H9 (cell line): ENCODE measurements around the gene OR13D1. TPM values are rescaled to one million over a fixed set of nuclear protein-coding genes. Genes with fewer than 3 reads are reported as not detected.

ENCODE experiments used
- DNase-seq: peaks from one replicate; pipeline ENCODE4 v3.0.0-alpha.2; 2017
- H2AFZ ChIP-seq: one replicate; pipeline ENCODE4 v1.6.1; 2013; ENCODE audit warnings: mild to moderate bottlenecking, low read length, control low read depth, moderate library complexity
- H2AK5ac ChIP-seq: 2 replicates; pipeline ENCODE4 v1.6.1; 2013; ENCODE audit warnings: low read length, control low read depth, mixed read lengths; ENCODE audit not compliant: insufficient read length
- H2BK120ac ChIP-seq: one replicate; pipeline ENCODE4 v1.6.1; 2013; ENCODE audit warnings: low read depth, mild to moderate bottlenecking, low read length, control low read depth, inconsistent platforms; ENCODE audit not compliant: poor library complexity, severe bottlenecking
- H2BK12ac ChIP-seq: 2 replicates; pipeline ENCODE4 v1.6.1; 2013; ENCODE audit warnings: low read length, control low read depth, mixed read lengths, low read depth; ENCODE audit not compliant: insufficient read length
- H2BK15ac ChIP-seq: 2 replicates; pipeline ENCODE4 v1.6.1; 2013; ENCODE audit warnings: low read depth, low read length, control low read depth
- H2BK20ac ChIP-seq: one replicate; pipeline ENCODE4 v1.6.1; 2013; ENCODE audit warnings: low read depth, mild to moderate bottlenecking, low read length, control low read depth, inconsistent platforms; ENCODE audit not compliant: poor library complexity, severe bottlenecking
- H2BK5ac ChIP-seq: 2 replicates; pipeline ENCODE4 v1.6.1; 2013; ENCODE audit warnings: low read length, control low read depth, mixed read lengths; ENCODE audit not compliant: insufficient read length
- H3K14ac ChIP-seq: 2 replicates; pipeline ENCODE4 v1.6.1; 2013; ENCODE audit warnings: low read length, control low read depth; ENCODE audit not compliant: insufficient read depth
- H3K18ac ChIP-seq: 2 replicates; pipeline ENCODE4 v1.6.1; 2013; ENCODE audit warnings: low read depth, mild to moderate bottlenecking, mixed read lengths, low read length, control low read depth; ENCODE audit not compliant: insufficient read length
- H3K23ac ChIP-seq: 2 replicates; pipeline ENCODE4 v1.6.1; 2013; ENCODE audit warnings: low read length, control low read depth, mixed read lengths, low read depth; ENCODE audit not compliant: insufficient read length
- H3K23me2 ChIP-seq: 2 replicates; pipeline ENCODE4 v1.6.1; 2013; ENCODE audit warnings: low read depth, mild to moderate bottlenecking, mixed read lengths, low read length, control low read depth; ENCODE audit not compliant: insufficient read length, poor library complexity, severe bottlenecking
- H3K27ac ChIP-seq: 2 replicates; pipeline ENCODE4 v1.5.1; 2013; ENCODE audit warnings: low read length, control low read depth, mixed read lengths, low read depth; ENCODE audit not compliant: insufficient read length
- H3K27me3 ChIP-seq: 2 replicates; pipeline ENCODE4 v1.6.1; 2013; ENCODE audit warnings: low read length, control low read depth, inconsistent platforms; ENCODE audit not compliant: insufficient read depth
- H3K4ac ChIP-seq: 2 replicates; pipeline ENCODE4 v1.6.1; 2013; ENCODE audit warnings: low read depth, mild to moderate bottlenecking, control low read depth, inconsistent platforms, low read length, moderate library complexity
- H3K4me1 ChIP-seq: 2 replicates; pipeline ENCODE4 v1.6.1; 2013; ENCODE audit warnings: low read length, control low read depth, inconsistent platforms; ENCODE audit not compliant: insufficient read depth
- H3K4me2 ChIP-seq: 2 replicates; pipeline ENCODE4 v1.6.1; 2013; ENCODE audit warnings: low read length, control low read depth, mixed read lengths; ENCODE audit not compliant: insufficient read length, insufficient read depth
- H3K56ac ChIP-seq: 2 replicates; pipeline ENCODE4 v1.6.1; 2013; ENCODE audit warnings: low read depth, mild to moderate bottlenecking, mixed read lengths, low read length, control low read depth; ENCODE audit not compliant: insufficient read length
- H3K79me1 ChIP-seq: 2 replicates; pipeline ENCODE4 v1.6.1; 2013; ENCODE audit warnings: low read depth, mild to moderate bottlenecking, moderate library complexity, low read length, control low read depth, inconsistent platforms; ENCODE audit not compliant: insufficient read depth, poor library complexity, severe bottlenecking
- H3K79me2 ChIP-seq: 2 replicates; pipeline ENCODE4 v1.6.1; 2013; ENCODE audit warnings: low read length, control low read depth, inconsistent platforms; ENCODE audit not compliant: insufficient read depth
- H3K9ac ChIP-seq: 2 replicates; pipeline ENCODE4 v1.6.1; 2013; ENCODE audit warnings: low read length, control low read depth, mixed read lengths; ENCODE audit not compliant: insufficient read length; ENCODE audit errors: extremely low read depth
- H3K9me3 ChIP-seq: one replicate; pipeline ENCODE4 v1.6.1; 2013; ENCODE audit warnings: low read depth, low read length, inconsistent platforms; ENCODE audit not compliant: control insufficient read depth
- H3T11ph ChIP-seq: one replicate; pipeline ENCODE4 v1.6.1; 2013; ENCODE audit warnings: mild to moderate bottlenecking, low read length, control low read depth, inconsistent platforms
- H4K20me1 ChIP-seq: one replicate; pipeline ENCODE4 v1.6.1; 2013; ENCODE audit not compliant: control insufficient read depth, insufficient read length, insufficient read depth
- H4K5ac ChIP-seq: 2 replicates; pipeline ENCODE4 v1.6.1; 2013; ENCODE audit warnings: low read depth, mild to moderate bottlenecking, mixed read lengths, low read length, control low read depth; ENCODE audit not compliant: insufficient read length
- H4K8ac ChIP-seq: replicated peaks from 2 replicates; pipeline ENCODE4 v1.6.1; 2013; ENCODE audit warnings: low read length, control low read depth, mixed read lengths, low read depth; ENCODE audit not compliant: insufficient read length
- H4K91ac ChIP-seq: 2 replicates; pipeline ENCODE4 v1.6.1; 2013; ENCODE audit warnings: low read depth, mild to moderate bottlenecking, moderate library complexity, mixed read lengths, low read length, control low read depth; ENCODE audit not compliant: insufficient read length
- H3K27ac Mint-ChIP-seq, 3 experiments: 2 replicates in 2 of 3; 3 replicates in 1 of 3; pipeline ENCODE4 v1.8.0; 2020 to 2021; ENCODE audit warnings: mixed read lengths in 3 of 3, mild to moderate bottlenecking in 1 of 3, moderate library complexity in 1 of 3
- H3K27me3 Mint-ChIP-seq: 2 replicates; pipeline ENCODE4 v1.8.0; 2021; ENCODE audit warnings: low read depth, mild to moderate bottlenecking, moderate library complexity, mixed read lengths
- H3K36me3 Mint-ChIP-seq, 3 experiments: 2 replicates in 2 of 3; 3 replicates in 1 of 3; pipeline ENCODE4 v1.8.0; 2020 to 2021; ENCODE audit warnings: low read depth in 3 of 3, mixed read lengths in 3 of 3; ENCODE audit not compliant: insufficient read depth in 1 of 3
- H3K4me1 Mint-ChIP-seq, 2 experiments: 2 replicates each; pipeline ENCODE4 v1.8.0; 2020; ENCODE audit warnings: mixed read lengths in 2 of 2
- H3K4me3 Mint-ChIP-seq, 2 experiments: 2 replicates in 1 of 2; 3 replicates in 1 of 2; pipeline ENCODE4 v1.8.0; 2020 to 2021; ENCODE audit warnings: mild to moderate bottlenecking in 2 of 2, mixed read lengths in 2 of 2, moderate library complexity in 1 of 2
- H3K9me3 Mint-ChIP-seq, 2 experiments: 2 replicates in 1 of 2; 3 replicates in 1 of 2; pipeline ENCODE4 v1.8.0; 2020; ENCODE audit warnings: mild to moderate bottlenecking in 2 of 2, mixed read lengths in 2 of 2, moderate library complexity in 1 of 2
- WGBS: extraction: QIAGEN DNeasy Blood & Tissue Kit; methylation state at CpG from one replicate; pipeline ENCODE4 v1.1.7; 2013; ENCODE audit warnings: missing lambda C conversion rate, low lambda C conversion rate, mixed read lengths; ENCODE audit not compliant: insufficient read length; ENCODE audit errors: extremely low coverage; 5-methylcytosine and 5-hydroxymethylcytosine counted together
- total RNA-seq: library from RNA; stranded (reverse); gene quantifications from 2 replicates; pipeline ENCODE4 v1.2.1, GENCODE V29; 2021
- TF ChIP-seq, protein P1 (sequence below): fragments of 200-600 bp; sonication (generic); conservative IDR thresholded peaks from 3 replicates; pipeline ENCODE4 v1.8.0; 2021; ENCODE audit warnings: antibody characterized with exemption, mild to moderate bottlenecking

Gene OR13D1
- total RNA-seq, 1 experiment from 2014 or later: not detected

DNA sequence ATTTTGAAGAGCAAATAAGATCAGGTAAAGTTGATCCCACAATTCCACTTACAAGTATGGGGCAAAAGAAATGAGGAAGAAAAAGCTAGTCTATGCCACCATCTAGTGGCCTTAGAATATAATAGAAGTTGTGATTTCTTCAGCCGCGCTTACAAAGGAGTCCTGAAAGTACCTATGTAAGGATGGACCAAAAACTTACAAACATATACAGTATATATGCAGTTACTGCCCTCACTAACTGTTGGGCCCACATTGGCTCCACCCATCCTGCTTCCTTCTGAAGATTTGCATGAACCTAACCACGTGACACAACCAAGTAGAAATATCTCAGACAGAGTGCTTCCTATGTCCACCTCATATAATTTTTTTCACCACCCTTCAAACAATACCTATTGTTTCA is 11.7 kb upstream of the OR13D1 start:
- H3K4ac ChIP-seq: no peak overlapping the region

More for the DNA sequence above, 11.7 kb upstream of the OR13D1 start:
- Mint-ChIP-seq H3K4me1 (no peaks in the 10 kb centered on the region), H3K27me3 (no peaks in the 10 kb centered on the region; the same call in 1 of the 2 replicates), H3K36me3 (no peaks in the 10 kb centered on the region), H3K4me3 (no peak overlapping the region), H3K9me3 (no peaks in the 10 kb centered on the region), H3K27ac (no peak overlapping the region)
- H3K4me1 ChIP-seq: no peaks in the 10 kb centered on the region
- no peak overlapping the region for H2AK5ac ChIP-seq
- H2AFZ ChIP-seq: no peak overlapping the region
- no peaks in the 10 kb centered on the region for H3K27me3 ChIP-seq
- no peak overlapping the region for H2BK5ac ChIP-seq
- no peaks in the 10 kb centered on the region for H3K79me2 ChIP-seq
- no peak overlapping the region for H3K4me2 ChIP-seq
- no peak overlapping the region for H4K91ac ChIP-seq
- no peak overlapping the region for H2BK120ac ChIP-seq
- WGBS: no CpG with 5 or more reads among the region's 3 CpGs
- H3K79me1 ChIP-seq: no peaks in the 10 kb centered on the region
- no peak overlapping the region for H3T11ph ChIP-seq
- no peak for DNase-seq
- H3K23me2 ChIP-seq: no peaks in the 10 kb centered on the region
- TF ChIP-seq, protein P1, sequence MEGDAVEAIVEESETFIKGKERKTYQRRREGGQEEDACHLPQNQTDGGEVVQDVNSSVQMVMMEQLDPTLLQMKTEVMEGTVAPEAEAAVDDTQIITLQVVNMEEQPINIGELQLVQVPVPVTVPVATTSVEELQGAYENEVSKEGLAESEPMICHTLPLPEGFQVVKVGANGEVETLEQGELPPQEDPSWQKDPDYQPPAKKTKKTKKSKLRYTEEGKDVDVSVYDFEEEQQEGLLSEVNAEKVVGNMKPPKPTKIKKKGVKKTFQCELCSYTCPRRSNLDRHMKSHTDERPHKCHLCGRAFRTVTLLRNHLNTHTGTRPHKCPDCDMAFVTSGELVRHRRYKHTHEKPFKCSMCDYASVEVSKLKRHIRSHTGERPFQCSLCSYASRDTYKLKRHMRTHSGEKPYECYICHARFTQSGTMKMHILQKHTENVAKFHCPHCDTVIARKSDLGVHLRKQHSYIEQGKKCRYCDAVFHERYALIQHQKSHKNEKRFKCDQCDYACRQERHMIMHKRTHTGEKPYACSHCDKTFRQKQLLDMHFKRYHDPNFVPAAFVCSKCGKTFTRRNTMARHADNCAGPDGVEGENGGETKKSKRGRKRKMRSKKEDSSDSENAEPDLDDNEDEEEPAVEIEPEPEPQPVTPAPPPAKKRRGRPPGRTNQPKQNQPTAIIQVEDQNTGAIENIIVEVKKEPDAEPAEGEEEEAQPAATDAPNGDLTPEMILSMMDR: peak; percentile 74
- no peak overlapping the region for H3K18ac ChIP-seq
- H4K8ac ChIP-seq: no peak overlapping the region
- H3K9ac ChIP-seq: no peak overlapping the region
- H3K23ac ChIP-seq: no peak overlapping the region
- no peak overlapping the region for H2BK20ac ChIP-seq
- no peak overlapping the region for H4K5ac ChIP-seq
- no peak overlapping the region for H2BK12ac ChIP-seq
- no peak overlapping the region for H3K56ac ChIP-seq
- H3K14ac ChIP-seq: no peak overlapping the region
- H3K27ac ChIP-seq: no peak overlapping the region
- no peaks in the 10 kb centered on the region for H4K20me1 ChIP-seq
- H2BK15ac ChIP-seq: no peak overlapping the region
- no peaks in the 10 kb centered on the region for H3K9me3 ChIP-seq
